IMR-90 (cell line): ENCODE measurements around the gene CDKAL1.

Experiments
- CTCF ChIP-seq: conservative IDR thresholded peaks from 2 replicates; pipeline ENCODE4 v1.5.1; 2012; ENCODE audit warnings: mild to moderate bottlenecking, low read depth, low read length, improper control_type of control experiment
- ELK1 ChIP-seq: fragments of 150-350 bp; IDR thresholded peaks from 2 replicates; pipeline ENCODE4 v1.6.1; 2016; ENCODE audit warnings: low read depth, mild to moderate bottlenecking, low read length, moderate library complexity, borderline replicate concordance
- RAD21 ChIP-seq: IDR thresholded peaks from 2 replicates; pipeline ENCODE4 v1.6.1; 2012; ENCODE audit warnings: low read length, improper control_type of control experiment

GRCh38 chr6:20497216-20498040, 36.8 kb upstream of the CDKAL1 start:
- TF ChIP-seq CTCF (no peak), ELK1 (no peak), RAD21 (no peak)
